SK-N-SH treated with all-trans-retinoic acid at 6 μM for 48 hours (cell line): ENCODE data around the gene ATP6V0E1.

ENCODE experiments used
- CSDC2 ChIP-seq: fragments of 250-450 bp; sonication (Bioruptor Pico); IDR thresholded peaks from 2 replicates; pipeline ENCODE4 v1.5.0; 2020; ENCODE audit warnings: mild to moderate bottlenecking, moderate library complexity
- ISL1 ChIP-seq: fragments of 250-450 bp; sonication (Bioruptor Pico); IDR thresholded peaks from 2 replicates; pipeline ENCODE4 v2.1.2; 2022; ENCODE audit warnings: mild to moderate bottlenecking, moderate library complexity
- RARB ChIP-seq: fragments of 250-450 bp; sonication (Bioruptor Pico); IDR thresholded peaks from 2 replicates; pipeline ENCODE4 v1.8.0; 2021; ENCODE audit warnings: mild to moderate bottlenecking, moderate library complexity
- TCF4 ChIP-seq: fragments of 250-450 bp; sonication (Bioruptor Pico); IDR thresholded peaks from 2 replicates; pipeline ENCODE4 v1.8.0; 2021; ENCODE audit warnings: mild to moderate bottlenecking, moderate library complexity, borderline replicate concordance

DNA sequence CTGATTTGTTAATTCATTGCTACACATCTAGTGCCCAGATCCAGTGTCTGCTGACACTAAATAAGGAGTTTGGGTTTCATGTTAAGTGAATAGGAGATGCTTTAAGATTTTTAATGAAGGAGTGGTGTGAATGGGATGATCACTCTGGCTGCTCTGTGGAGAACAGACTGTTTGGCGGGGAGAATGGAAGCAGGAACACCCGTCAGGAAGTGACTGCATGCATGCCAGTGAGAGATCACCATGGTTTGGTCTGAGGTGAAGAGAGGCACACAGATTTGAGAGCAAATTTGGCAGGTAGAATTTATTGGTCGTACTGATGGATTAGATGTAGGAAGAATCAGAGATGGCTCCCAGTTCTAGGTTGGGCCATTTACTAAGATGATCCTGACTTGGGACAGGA is 19.8 kb downstream of the ATP6V0E1 start:
- TF ChIP-seq TCF4 (CRISPR knock-in tag) (no peak), ISL1 (CRISPR knock-in tag) (no peak), RARB (CRISPR knock-in tag) (no peak), CSDC2 (CRISPR knock-in tag) (no peak)
